ENCODE results near the gene BRF1.
A peak's percentile ranks its signal among the peaks of the same experiment; 100 is the strongest.
"Not testable (repeated sequence)": the region's sequence is repeated elsewhere in the genome, so short reads cannot be mapped to it uniquely, and the experiment has no call there.

BRF1 gene

GRCh38 chr14:105314287-105315200 lies 13.7 kb upstream of the BRF1 start, which contains the start of gene PACS2:
TSS of gene PACS2 (plus strand) at chr14:105314748. CDS start at chr14:105314919, 171 bp downstream.
- DNase-seq = peak; percentile 84

GRCh38 chr14:105313381-105314286 lies 12.8 kb upstream of the BRF1 start:
- DNase-seq = peak; percentile 35

GRCh38 chr14:105312973-105313372 lies 12.2 kb upstream of the BRF1 start:
- DNase-seq = no peak

GRCh38 chr14:105311838-105312237 lies 11.0 kb upstream of the BRF1 start:
- no peak for DNase-seq

GRCh38 chr14:105309371-105309770 lies 8.6 kb upstream of the BRF1 start:
- no peak for DNase-seq

- no peak for DNase-seq
Observed at GRCh38 chr14:105307052-105307727, 6.4 kb upstream of the BRF1 start.

GRCh38 chr14:105305791-105306190 lies 5.0 kb upstream of the BRF1 start:
- DNase-seq = no peak

- DNase-seq = no peak
Observed at GRCh38 chr14:105305345-105305744, 4.5 kb upstream of the BRF1 start.

GRCh38 chr14:105304565-105304964 lies 3.8 kb upstream of the BRF1 start:
- no peak for DNase-seq

- DNase-seq = no peak
Observed at GRCh38 chr14:105303949-105304348, 3.1 kb upstream of the BRF1 start.

GRCh38 chr14:105301915-105302249 lies 1.1 kb upstream of the BRF1 start:
- not testable (repeated sequence) for DNase-seq

GRCh38 chr14:105301103-105301914 lies 508 bp upstream of the BRF1 start:
- DNase-seq = peak; percentile 93

- no peak for DNase-seq
Observed at GRCh38 chr14:105299654-105300541, 903 bp downstream of the BRF1 start.

- not testable (repeated sequence) for DNase-seq
Observed at GRCh38 chr14:105297311-105297710, 3.5 kb downstream of the BRF1 start.

- DNase-seq = peak; percentile 85
Observed at GRCh38 chr14:105294142-105294597, 6.6 kb downstream of the BRF1 start.

GRCh38 chr14:105292826-105293711 lies 7.7 kb downstream of the BRF1 start:
- no peak for DNase-seq

GRCh38 chr14:105290621-105291346 lies 10.0 kb downstream of the BRF1 start:
- peak; percentile 24 for DNase-seq

GRCh38 chr14:105288936-105289335 lies 11.9 kb downstream of the BRF1 start:
- not testable (repeated sequence) for DNase-seq
